HG02885 (cell line): Measurements from ENCODE around the gene NCAPG2.
"Not testable (repeated sequence)": the region's sequence is repeated elsewhere in the genome, so short reads cannot be mapped to it uniquely, and the experiment has no call there.

Experiments used
- ATAC-seq: cut with Tn5 transposase; IDR thresholded peaks from one replicate; pipeline ENCODE4 v1.9.1; 2021; ENCODE audit warnings: mild to moderate bottlenecking; ENCODE audit not compliant: unreplicated experiment, poor library complexity

The NCAPG2 gene

DNA sequence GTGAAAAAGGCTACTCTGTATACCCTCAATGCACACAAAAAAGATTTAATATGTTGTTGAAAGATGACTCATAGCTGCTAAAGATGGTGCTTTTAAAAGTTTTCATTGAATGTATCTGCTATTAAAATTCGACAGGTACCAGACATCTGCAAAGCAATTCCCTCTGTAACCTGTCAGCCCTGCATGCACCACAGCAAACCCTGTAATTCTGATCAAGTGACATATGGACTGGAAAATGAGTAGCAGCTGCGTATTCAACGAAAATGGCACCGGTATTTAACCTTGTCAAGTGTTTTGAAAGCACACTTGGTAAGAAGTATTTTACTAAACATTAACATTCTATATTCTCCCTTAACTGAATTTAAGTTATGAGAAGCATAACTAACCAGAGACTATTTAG lies 58.8 kb downstream of the NCAPG2 start:
- no peak for ATAC-seq

- ATAC-seq: no peak
Observed at GRCh38 chr7:158642149-158642548, 62.5 kb downstream of the NCAPG2 start.

- ATAC-seq: no peak
Observed at GRCh38 chr7:158638001-158638400, 66.6 kb downstream of the NCAPG2 start.

GRCh38 chr7:158633055-158633956 lies 71.3 kb downstream of the NCAPG2 start:
- ATAC-seq: peak; percentile 82

GRCh38 chr7:158631574-158632195 lies 72.9 kb downstream of the NCAPG2 start:
- ATAC-seq: no peak

GRCh38 chr7:158626289-158626688 lies 78.3 kb downstream of the NCAPG2 start:
- not testable (repeated sequence) for ATAC-seq

DNA sequence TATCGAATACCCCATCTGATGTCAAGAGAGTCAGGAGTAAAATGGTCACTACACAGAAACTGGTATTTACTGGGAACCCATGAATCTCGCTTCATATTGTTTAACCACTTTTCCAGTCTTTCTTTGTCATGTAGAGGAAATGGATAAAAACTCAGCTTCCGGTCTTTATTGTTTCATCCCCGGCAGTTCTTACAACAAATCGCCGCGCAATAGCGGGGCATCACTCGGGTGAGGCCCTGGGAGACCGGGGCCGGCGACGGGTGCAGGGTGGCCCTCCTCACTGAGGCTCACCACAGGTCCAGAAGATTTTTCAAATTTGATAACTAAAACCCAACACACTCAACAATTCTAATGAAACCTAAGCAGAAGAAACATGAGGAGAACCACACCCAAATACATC lies 81.4 kb downstream of the NCAPG2 start:
- no peak for ATAC-seq

GRCh38 chr7:158620839-158621441 lies 83.7 kb downstream of the NCAPG2 start:
- ATAC-seq: no peak

- ATAC-seq: no peak
Observed at GRCh38 chr7:158620418-158620817, 84.2 kb downstream of the NCAPG2 start.

DNA sequence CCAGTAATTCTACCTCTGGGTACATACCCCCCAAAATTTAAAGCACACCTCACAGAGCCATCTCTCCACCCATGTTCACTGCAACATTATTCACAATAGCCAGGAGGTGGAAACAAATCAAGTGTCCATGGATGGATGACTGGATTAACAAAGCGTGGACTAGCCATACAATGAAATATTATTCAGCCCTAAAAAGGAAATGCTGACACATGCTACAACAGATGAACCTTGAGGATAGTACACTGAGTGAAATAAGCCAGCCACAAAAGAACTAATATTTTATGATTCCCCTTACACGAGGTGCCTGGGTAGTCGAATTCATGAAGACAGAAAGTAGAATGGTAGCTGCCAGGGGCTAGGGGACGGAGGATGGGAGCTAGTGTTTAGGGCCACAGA lies 85.9 kb downstream of the NCAPG2 start:
- no peak for ATAC-seq

- ATAC-seq: no peak
Observed at GRCh38 chr7:158617737-158618128, 86.9 kb downstream of the NCAPG2 start.

DNA sequence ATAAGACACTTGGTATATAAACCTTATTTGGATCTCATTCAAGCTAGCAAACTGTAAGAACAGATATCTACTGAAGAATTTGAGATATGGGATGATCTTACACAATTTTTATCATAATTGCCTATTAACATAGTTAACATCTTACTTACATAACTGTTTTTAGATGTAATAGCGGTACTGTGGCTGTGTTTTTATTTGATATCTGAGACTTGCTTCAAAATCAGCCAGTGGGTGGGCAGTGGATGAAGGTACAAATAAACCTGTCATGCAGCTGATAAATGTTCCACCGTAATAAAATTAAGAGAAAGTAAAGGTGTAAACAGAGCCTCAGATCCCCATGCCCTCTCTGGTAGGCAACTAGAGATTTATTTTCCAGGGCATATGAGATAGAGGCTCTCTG lies 88.6 kb downstream of the NCAPG2 start:
- no peak for ATAC-seq

GRCh38 chr7:158614700-158615099 lies 89.9 kb downstream of the NCAPG2 start:
- no peak for ATAC-seq

- peak; percentile 88 for ATAC-seq
Observed at GRCh38 chr7:158613481-158613880, 91.1 kb downstream of the NCAPG2 start.

DNA sequence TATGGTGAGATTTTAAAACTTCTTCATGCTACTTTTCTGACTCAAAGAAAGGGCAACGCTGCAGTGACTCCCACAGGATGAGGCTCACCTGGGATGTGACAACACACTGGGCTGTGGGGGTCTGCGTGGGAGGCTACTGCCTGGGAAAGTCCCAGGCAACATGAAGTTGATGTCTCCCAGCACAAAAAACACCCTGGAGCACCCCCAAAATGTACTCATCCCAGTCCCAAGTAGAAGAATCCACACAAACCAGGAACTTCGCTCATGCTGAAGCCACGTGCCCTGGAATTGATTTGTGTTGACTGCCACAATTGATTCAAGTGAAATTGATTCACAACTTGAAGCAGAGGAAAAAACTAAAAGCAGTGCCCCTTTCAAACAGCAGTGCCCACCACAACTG lies 92.1 kb downstream of the NCAPG2 start:
- ATAC-seq: no peak

GRCh38 chr7:158611541-158611940 lies 93.1 kb downstream of the NCAPG2 start:
- ATAC-seq: no peak

DNA sequence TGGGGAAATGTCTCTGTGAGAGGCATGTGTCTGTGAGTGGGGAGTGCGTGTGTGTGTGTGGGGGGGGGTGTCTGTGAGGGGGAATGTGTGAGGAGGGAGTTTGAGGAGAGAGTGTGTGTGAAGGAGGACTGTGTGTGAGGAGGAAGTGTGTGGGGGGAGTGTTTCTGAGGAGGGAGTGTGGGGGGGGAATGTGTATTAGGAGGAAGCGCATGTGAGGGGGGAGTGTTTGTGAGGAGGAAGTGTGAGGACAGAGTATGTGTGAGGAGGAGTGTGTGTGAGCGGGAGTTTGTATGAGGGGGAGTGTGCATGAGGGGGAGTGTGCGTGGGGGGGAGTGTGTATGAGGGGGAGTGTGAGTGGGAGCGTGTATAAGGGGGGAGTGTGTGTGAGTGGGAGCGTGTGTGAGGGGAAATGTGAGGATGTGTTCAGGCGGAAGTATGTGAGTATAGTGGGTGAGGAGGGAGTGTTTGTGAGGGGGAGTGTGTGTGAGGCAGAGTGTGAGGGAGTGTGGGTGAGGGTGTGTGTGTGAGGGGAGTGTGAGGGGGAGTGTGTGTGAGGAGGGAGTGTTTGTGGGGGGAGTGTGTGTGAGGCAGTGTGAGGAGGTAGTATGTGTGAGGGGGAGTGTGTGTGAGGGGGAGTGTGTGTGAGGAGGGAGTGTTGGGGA lies 95.2 kb downstream of the NCAPG2 start:
- ATAC-seq: no peak

DNA sequence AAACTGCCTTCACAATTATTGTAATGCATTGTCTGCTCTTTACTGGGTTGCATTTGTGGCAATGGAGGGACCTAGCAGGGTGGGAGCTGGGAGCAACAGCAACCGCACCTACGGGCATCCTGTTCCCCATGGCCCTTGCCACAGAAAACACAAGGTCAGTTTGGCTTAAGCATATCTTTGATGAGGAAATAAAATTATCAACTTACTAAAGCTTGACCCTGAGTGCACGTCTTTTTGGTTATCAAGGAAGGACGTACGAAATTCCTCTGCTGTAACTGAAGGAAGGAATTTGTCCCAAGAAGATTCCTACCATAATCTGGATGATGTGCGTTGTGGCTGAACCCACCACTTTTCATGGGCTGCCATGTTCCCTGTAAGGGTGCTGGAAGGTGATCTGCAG lies 97.0 kb downstream of the NCAPG2 start:
- ATAC-seq: no peak

DNA sequence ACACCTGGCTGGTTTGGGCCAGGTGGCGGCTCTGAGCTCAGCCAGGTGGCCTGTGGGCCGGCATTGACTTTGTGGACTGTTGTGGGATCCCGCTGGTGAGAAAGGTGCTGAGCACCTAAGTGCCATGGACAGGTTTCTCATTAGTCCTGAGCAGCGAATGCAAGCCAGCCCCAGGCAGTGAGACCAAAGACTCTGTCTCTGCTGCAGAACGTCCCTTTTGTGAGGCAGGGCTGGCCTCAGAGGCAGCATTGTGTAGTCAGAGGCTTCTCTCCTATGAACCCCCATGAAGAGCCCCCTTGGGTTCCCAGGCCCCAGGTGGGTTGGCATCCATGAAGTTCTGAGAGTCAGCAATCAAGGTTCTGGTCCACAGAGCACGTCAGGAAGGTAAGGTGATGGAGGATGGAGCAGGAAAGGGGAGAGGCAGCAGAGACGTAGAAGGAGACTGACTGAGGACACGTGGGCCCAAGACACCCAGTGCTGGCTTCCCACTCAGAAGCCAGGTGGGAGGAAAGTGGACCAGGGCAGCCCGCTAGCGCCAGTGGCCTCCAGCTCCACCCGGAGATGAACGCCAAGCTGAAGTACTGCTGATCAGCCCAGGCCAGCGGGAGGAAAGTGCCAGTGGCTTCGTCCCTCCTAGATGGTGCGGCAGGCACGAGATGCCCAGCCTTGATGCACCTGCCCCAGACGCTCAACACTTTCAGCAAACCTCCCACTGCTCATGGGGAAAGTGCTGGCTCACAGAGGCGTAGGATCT lies 97.8 kb downstream of the NCAPG2 start:
- no peak for ATAC-seq

- ATAC-seq: no peak
Observed at GRCh38 chr7:158606129-158606528, 98.5 kb downstream of the NCAPG2 start.
